ENCODE results near the gene SCRG1. TPM values are rescaled to one million over a fixed set of nuclear protein-coding genes. Genes with fewer than 3 reads are reported as not detected.

The SCRG1 gene
- total RNA-seq, 3 donors from 2014 or later (not counting 1 experiment from before 2014, with no cell fraction given) = not detected

GRCh38 chr4:173380987-173381386 is 17.9 kb downstream of the SCRG1 start:
- no peaks in the 10 kb centered on the region for H3K9me3 ChIP-seq (ENCODE audit: control insufficient read depth, insufficient read depth, low read length)
- Mint-ChIP-seq H3K36me3 (no peaks in the 10 kb centered on the region), H3K27ac (no peak overlapping the region), H3K4me1 (no peaks in the 10 kb centered on the region), H3K27me3 (ENCODE audit: low read depth in 2 of 2) (no peaks in the 10 kb centered on the region), H3K4me3 (no peak overlapping the region), H3K9me3 (no peaks in the 10 kb centered on the region)
- no peak for ATAC-seq
- H3K36me3 ChIP-seq (ENCODE audit: control insufficient read depth, insufficient read depth, low read length) = no peaks in the 10 kb centered on the region
- DNase-seq = no peak
- no peak overlapping the region for H3K4me3 ChIP-seq (ENCODE audit: low read length)
- intact Hi-C loops (cut with micrococcal nuclease) = no loop called here
- H3K4me1 ChIP-seq (ENCODE audit: control insufficient read depth, insufficient read depth, low read length) = no peaks in the 10 kb centered on the region
- no peak overlapping the region for H3K27ac ChIP-seq (ENCODE audit: low read length)
- no peaks in the 10 kb centered on the region for H3K27me3 ChIP-seq (ENCODE audit: control insufficient read depth, insufficient read depth, low read length)
- no peak for TF ChIP-seq CTCF (IDR thresholded peaks at IDR 0.05)

- Mint-ChIP-seq H3K27me3 (ENCODE audit: low read depth in 2 of 2) (no peaks in the 10 kb centered on the region), H3K4me3 (no peak overlapping the region), H3K36me3 (no peaks in the 10 kb centered on the region), H3K9me3 (no peaks in the 10 kb centered on the region), H3K4me1 (no peaks in the 10 kb centered on the region), H3K27ac (no peak overlapping the region)
- no peak for DNase-seq
- Histone ChIP-seq H3K27ac (ENCODE audit: low read length) (no peak overlapping the region), H3K9me3 (ENCODE audit: control insufficient read depth, insufficient read depth, low read length) (no peaks in the 10 kb centered on the region), H3K27me3 (ENCODE audit: control insufficient read depth, insufficient read depth, low read length) (no peaks in the 10 kb centered on the region), H3K36me3 (ENCODE audit: control insufficient read depth, insufficient read depth, low read length) (no peaks in the 10 kb centered on the region), H3K4me3 (ENCODE audit: low read length) (no peak overlapping the region), H3K4me1 (ENCODE audit: control insufficient read depth, insufficient read depth, low read length) (no peaks in the 10 kb centered on the region)
- TF ChIP-seq CTCF (IDR thresholded peaks at IDR 0.05) = no peak
- intact Hi-C loops (cut with micrococcal nuclease) = no loop called here
- 100% methylated on average over 2 of the region's 3 CpGs for WGBS (ENCODE audit: insufficient coverage)
- ATAC-seq = no peak
Observed at GRCh38 chr4:173379929-173380328, 19.0 kb downstream of the SCRG1 start.

GRCh38 chr4:173374588-173374987 is 24.3 kb downstream of the SCRG1 start:
- Histone ChIP-seq H3K4me3 (ENCODE audit: low read length) (no peak overlapping the region), H3K27me3 (ENCODE audit: control insufficient read depth, insufficient read depth, low read length) (no peaks in the 10 kb centered on the region), H3K4me1 (ENCODE audit: control insufficient read depth, insufficient read depth, low read length) (peaks cover 6% of the 10 kb centered on the region), H3K27ac (ENCODE audit: low read length) (no peak overlapping the region), H3K9me3 (ENCODE audit: control insufficient read depth, insufficient read depth, low read length) (no peaks in the 10 kb centered on the region), H3K36me3 (ENCODE audit: control insufficient read depth, insufficient read depth, low read length) (no peaks in the 10 kb centered on the region)
- no peak for TF ChIP-seq CTCF (IDR thresholded peaks at IDR 0.05)
- WGBS (ENCODE audit: insufficient coverage) = no CpG with 5 or more reads among the region's 2 CpGs
- Mint-ChIP-seq H3K27me3 (ENCODE audit: low read depth in 2 of 2) (no peaks in the 10 kb centered on the region), H3K4me3 (no peak overlapping the region), H3K36me3 (no peaks in the 10 kb centered on the region), H3K27ac (no peak overlapping the region), H3K9me3 (no peaks in the 10 kb centered on the region), H3K4me1 (peaks cover 14 to 21% of the 10 kb centered on the region in 2 donors)
- intact Hi-C loops (cut with micrococcal nuclease) = no loop called here
- no peak for DNase-seq
- no peak for ATAC-seq
